H1 (cell line): ENCODE measurements around the gene SVEP1. TPM values are rescaled to one million over a fixed set of nuclear protein-coding genes. Genes with fewer than 3 reads are reported as not detected.

Source experiments
- CTCF ChIA-PET: fragments of 300-600 bp; sonication (Branson Sonifier 250); formaldehyde crosslinking; loops from one replicate; lab custom pipeline; 2021; ENCODE audit not compliant: partially characterized antibody; lab: Charles Lee
- POLR2A ChIA-PET: fragments of 300-600 bp; sonication (Branson Sonifier 250); formaldehyde crosslinking; loops from one replicate; lab custom pipeline; 2021; ENCODE audit warnings: inconsistent platforms; ENCODE audit not compliant: partially characterized antibody; lab: Charles Lee
- DNase-seq, 2 experiments: peaks; one replicate each; pipeline versions ENCODE4 v3.0.0 to v3.0.0-alpha.2; 2010 to 2022; ENCODE audit warnings: low spot score in 2 of 2, low read depth in 1 of 2, mixed read lengths in 1 of 2
- FAIRE-seq: peaks from 2 replicates; lab custom pipeline; 2011; peaks lifted over from hg19 to GRCh38; lab: Jason Lieb, UNC
- H2AFZ ChIP-seq: 2 replicates; pipeline ENCODE4 v1.8.1; 2012; ENCODE audit warnings: low read length, inconsistent platforms
- H2AK5ac ChIP-seq: 2 replicates; pipeline ENCODE4 v1.6.1; 2013; ENCODE audit warnings: low read depth, low read length
- H2BK120ac ChIP-seq: replicated peaks from 2 replicates; pipeline ENCODE3; 2013; ENCODE audit warnings: low read depth, low read length, inconsistent platforms
- H2BK12ac ChIP-seq: 2 replicates; pipeline ENCODE4 v1.6.1; 2013; ENCODE audit warnings: low read depth, low read length
- H2BK15ac ChIP-seq: 2 replicates; pipeline ENCODE4 v1.6.1; 2013; ENCODE audit warnings: low read length
- H2BK20ac ChIP-seq: 2 replicates; pipeline ENCODE4 v1.6.1; 2013; ENCODE audit warnings: low read length
- H2BK5ac ChIP-seq: 2 replicates; pipeline ENCODE4 v1.6.1; 2013; ENCODE audit warnings: low read depth, low read length
- H3K14ac ChIP-seq: 2 replicates; pipeline ENCODE4 v1.6.1; 2013; ENCODE audit warnings: inconsistent platforms; ENCODE audit not compliant: insufficient read length
- H3K18ac ChIP-seq: 2 replicates; pipeline ENCODE4 v1.6.1; 2013; ENCODE audit warnings: low read length; ENCODE audit errors: extremely low read depth
- H3K23ac ChIP-seq: 2 replicates; pipeline ENCODE4 v1.6.1; 2013; ENCODE audit warnings: inconsistent platforms; ENCODE audit not compliant: insufficient read length
- H3K23me2 ChIP-seq: 2 replicates; pipeline ENCODE4 v1.6.1; 2013; ENCODE audit warnings: low read depth, low read length
- H3K27ac ChIP-seq: 2 replicates; pipeline ENCODE4 v1.6.1; 2011; ENCODE audit warnings: low read depth, low read length, inconsistent platforms
- H3K27me3 ChIP-seq, 4 experiments: replicated peaks in 1 of 4; 1 replicate in 1 of 4; 2 replicates in 3 of 4; pipeline versions ENCODE4 v1.6.1 to v1.8.1; 2011 to 2013; ENCODE audit warnings: low read length in 3 of 4, mild to moderate bottlenecking in 3 of 4, inconsistent platforms in 2 of 4, mixed read lengths in 2 of 4, moderate library complexity in 1 of 4; ENCODE audit not compliant: control insufficient read depth in 3 of 4, insufficient read depth in 3 of 4; ENCODE audit errors: extremely low read depth in 1 of 4
- H3K36me3 ChIP-seq, 4 experiments: 2 replicates each; pipeline versions ENCODE4 v1.6.1 to v1.8.1; 2011 to 2013; ENCODE audit warnings: mild to moderate bottlenecking in 4 of 4, low read length in 3 of 4, moderate library complexity in 2 of 4, control low read depth in 1 of 4, inconsistent platforms in 1 of 4; ENCODE audit not compliant: insufficient read depth in 4 of 4, control insufficient read depth in 2 of 4
- H3K4ac ChIP-seq: replicated peaks from 2 replicates; pipeline ENCODE3; 2013; ENCODE audit warnings: low read length, low read depth, mixed read lengths, inconsistent platforms; ENCODE audit not compliant: insufficient read length
- H3K4me1 ChIP-seq, 4 experiments: replicated peaks in 1 of 4; 1 replicate in 1 of 4; 2 replicates in 3 of 4; pipeline versions ENCODE4 v1.6.1 to v1.8.1; 2011 to 2013; ENCODE audit warnings: low read length in 3 of 4, inconsistent platforms in 2 of 4, mixed read lengths in 1 of 4; ENCODE audit not compliant: insufficient read depth in 4 of 4, control insufficient read depth in 3 of 4
- H3K4me2 ChIP-seq, 2 experiments: 2 replicates each; pipeline versions ENCODE4 v1.6.1 to v1.8.1; 2011 to 2013; ENCODE audit warnings: low read depth in 2 of 2, low read length in 2 of 2, control low read depth in 1 of 2, inconsistent platforms in 1 of 2, mild to moderate bottlenecking in 1 of 2; ENCODE audit not compliant: insufficient read depth in 1 of 2
- H3K4me3 ChIP-seq, 4 experiments: fragments of 200-600, 300-600 bp in 1 of 4; sonication (generic), shearing (Covaris generic), sonication (Bioruptor Twin) in 1 of 4; 2 replicates each; pipeline versions ENCODE4 v1.5.1 to v1.8.1; 2011 to 2016; ENCODE audit warnings: low read length in 4 of 4, low read depth in 3 of 4, control low read depth in 2 of 4, inconsistent platforms in 2 of 4, mild to moderate bottlenecking in 2 of 4, mixed read lengths in 1 of 4, moderate library complexity in 1 of 4; ENCODE audit not compliant: insufficient read depth in 2 of 4; ENCODE audit errors: extremely low read depth in 1 of 4
- H3K56ac ChIP-seq: replicated peaks from 2 replicates; pipeline ENCODE3; 2013; ENCODE audit warnings: low read depth, mild to moderate bottlenecking, mixed read lengths, low read length, inconsistent platforms; ENCODE audit not compliant: insufficient read length
- H3K79me1 ChIP-seq: 2 replicates; pipeline ENCODE4 v1.6.1; 2013; ENCODE audit warnings: low read depth, low read length, control low read depth
- H3K79me2 ChIP-seq, 2 experiments: 2 replicates each; pipeline versions ENCODE4 v1.6.1 to v1.8.1; 2012 to 2013; ENCODE audit warnings: low read length in 2 of 2, mild to moderate bottlenecking in 2 of 2, inconsistent platforms in 1 of 2; ENCODE audit not compliant: insufficient read depth in 2 of 2, control insufficient read depth in 1 of 2
- H3K9ac ChIP-seq, 4 experiments: replicated peaks in 1 of 4; 1 replicate in 1 of 4; 2 replicates in 3 of 4; pipeline versions ENCODE4 v1.6.1 to v1.8.1; 2011 to 2013; ENCODE audit warnings: low read depth in 3 of 4, low read length in 3 of 4, control low read depth in 2 of 4, mild to moderate bottlenecking in 2 of 4, moderate library complexity in 2 of 4, inconsistent platforms in 1 of 4; ENCODE audit errors: extremely low read depth in 1 of 4
- H3K9me3 ChIP-seq, 2 experiments: 2 replicates each; pipeline versions ENCODE4 v1.6.1 to v1.8.1; 2012 to 2013; ENCODE audit warnings: mild to moderate bottlenecking in 2 of 2, moderate library complexity in 2 of 2, control low read depth in 1 of 2, inconsistent platforms in 1 of 2, low read depth in 1 of 2, low read length in 1 of 2, mixed read lengths in 1 of 2; ENCODE audit not compliant: insufficient read depth in 2 of 2
- H4K20me1 ChIP-seq, 2 experiments: replicated peaks in 1 of 2; 2 replicates each; pipeline versions ENCODE3 to v1.8.1; 2011 to 2013; ENCODE audit warnings: inconsistent platforms in 2 of 2, low read length in 2 of 2, mild to moderate bottlenecking in 1 of 2; ENCODE audit not compliant: insufficient read depth in 2 of 2, control insufficient read depth in 1 of 2
- H4K5ac ChIP-seq: 2 replicates; pipeline ENCODE4 v1.6.1; 2013; ENCODE audit warnings: low read length, low read depth, mixed read lengths, inconsistent platforms; ENCODE audit not compliant: insufficient read length
- H4K8ac ChIP-seq: 2 replicates; pipeline ENCODE4 v1.8.0; 2013; ENCODE audit warnings: mild to moderate bottlenecking, moderate library complexity, low read length, inconsistent platforms; ENCODE audit not compliant: insufficient read depth; ENCODE audit errors: extremely low read depth
- H4K91ac ChIP-seq: replicated peaks from 2 replicates; pipeline ENCODE3; 2013; ENCODE audit warnings: low read length, mixed read lengths, inconsistent platforms; ENCODE audit not compliant: insufficient read length
- BACH1 ChIP-seq: IDR thresholded peaks from 2 replicates; pipeline ENCODE4 v1.6.1; 2012; ENCODE audit warnings: low read length, improper control_type of control experiment
- BCL11A ChIP-seq, 2 experiments: IDR thresholded peaks; one replicate each; pipeline ENCODE4 v1.6.1; 2011; ENCODE audit warnings: low read depth in 2 of 2, low read length in 2 of 2, mild to moderate bottlenecking in 2 of 2
- CHD2 ChIP-seq: IDR thresholded peaks from 2 replicates; pipeline ENCODE4 v1.6.1; 2012; ENCODE audit warnings: low read length, improper control_type of control experiment
- FOSL1 ChIP-seq: IDR thresholded peaks from 2 replicates; pipeline ENCODE4 v1.6.1; 2011; ENCODE audit warnings: mild to moderate bottlenecking, low read depth, low read length, moderate library complexity; ENCODE audit not compliant: insufficient read depth
- GTF2F1 ChIP-seq: IDR thresholded peaks from 2 replicates; pipeline ENCODE4 v1.6.1; 2012; ENCODE audit warnings: low read depth, low read length, improper control_type of control experiment, borderline replicate concordance
- KDM1A ChIP-seq: fragments of 200-600, 300-600 bp; sonication (generic); IDR thresholded peaks from 2 replicates; pipeline ENCODE4 v1.7.1; 2016; ENCODE audit warnings: mild to moderate bottlenecking, low read length, borderline replicate concordance
- MAFK ChIP-seq: IDR thresholded peaks from 2 replicates; pipeline ENCODE4 v1.6.1; 2012; ENCODE audit warnings: low read depth, mild to moderate bottlenecking, improper control_type of control experiment, low read length
- WGBS, 2 experiments: shearing (Covaris generic) in 1 of 2; methylation state at CpG; one replicate each; pipeline versions ENCODE4 v1.1.6 to v1.1.7; 2013 to 2015; ENCODE audit warnings: low lambda C conversion rate in 2 of 2, mixed read lengths in 2 of 2, inconsistent platforms in 1 of 2, low coverage in 1 of 2, missing lambda C conversion rate in 1 of 2; ENCODE audit not compliant: insufficient replicate concordance in 2 of 2, insufficient coverage in 1 of 2, insufficient read length in 1 of 2; ENCODE audit errors: extremely low coverage in 1 of 2, missing lambda C conversion rate in 1 of 2; 5-methylcytosine and 5-hydroxymethylcytosine counted together
- polyA plus RNA-seq, 7 experiments: library from polyadenylated mRNA; depleted of rRNA in 3 of 7; stranded (reverse) in 5 of 7; unstranded in 2 of 7; fragments of >200 nt in 5 of 7; fragments of 200-250 nt in 2 of 7; gene quantifications; 1 replicate in 5 of 7; 2 replicates in 1 of 7; 4 replicates in 1 of 7; pipeline versions ENCODE4 v1.2.1 to v1.2.3, GENCODE V29; 2011 to 2013; ENCODE audit warnings: missing spikeins in 2 of 7, mixed read lengths in 2 of 7
- total RNA-seq: library from RNA; stranded (reverse); fragmentation: NEBNext Ultra II Directional; extraction: Animal tissue kit (Norgen Biotek cat#: 25700); gene quantifications from 2 replicates; pipeline ENCODE4 v1.2.1, GENCODE V29; 2021
- TF ChIP-seq, protein P1 (sequence below), 3 experiments: IDR thresholded peaks; 1 replicate in 2 of 3; 2 replicates in 1 of 3; pipeline versions ENCODE4 v1.5.1 to v1.6.1; 2011; ENCODE audit warnings: low read length in 3 of 3, mild to moderate bottlenecking in 3 of 3, inconsistent platforms in 2 of 3, low read depth in 1 of 3, moderate library complexity in 1 of 3; ENCODE audit not compliant: insufficient read depth in 1 of 3; ENCODE audit errors: control extremely low read depth in 1 of 3

The SVEP1 gene
- total and polyA plus RNA-seq, 2 of the 8 experiments (the other 6 are each of a cell fraction or from before 2014, with no cell fraction given) = 0.11 to 0.37 TPM

DNA sequence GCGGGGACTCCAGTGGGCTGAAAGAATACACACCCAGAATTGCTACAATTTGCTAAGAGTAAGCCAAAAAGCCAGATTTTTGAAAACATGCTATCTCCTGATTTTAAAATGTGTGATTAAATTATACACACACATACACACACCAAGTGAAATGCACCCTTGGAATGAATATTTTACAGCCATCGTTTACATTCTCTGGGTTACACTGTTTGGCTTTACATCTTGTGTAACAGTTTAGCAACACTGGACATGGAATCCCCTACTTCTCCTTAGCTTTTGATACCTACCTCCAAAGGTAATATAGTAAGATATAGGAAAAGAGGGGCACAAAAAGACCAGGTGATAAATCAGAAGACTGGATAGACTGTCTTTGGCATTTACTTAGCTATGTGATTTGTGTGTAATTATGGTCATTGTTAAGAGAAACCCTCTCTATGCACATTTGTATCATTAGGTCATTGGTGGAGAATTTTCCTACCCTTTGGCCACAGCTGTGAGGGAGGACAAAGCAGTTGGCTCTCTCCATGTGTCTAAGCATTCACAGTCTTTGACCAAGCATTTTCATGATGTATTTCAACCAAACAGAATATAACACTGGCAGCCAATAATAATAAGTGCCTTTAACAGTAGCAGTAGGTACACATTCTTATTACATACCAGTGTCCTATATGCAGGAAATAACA, 7.6 kb downstream of the SVEP1 start:
- Histone ChIP-seq H4K20me1 (no peaks in the 10 kb centered on the region), H3K23ac (no peak overlapping the region), H2BK120ac (no peak overlapping the region), H3K56ac (no peak overlapping the region), H3K18ac (no peak overlapping the region), H3K27ac (no peak overlapping the region), H2AFZ (no peak overlapping the region), H3K14ac (no peak overlapping the region), H3K79me2 (no peaks in the 10 kb centered on the region), H4K5ac (no peak overlapping the region), H2AK5ac (no peak overlapping the region), H2BK20ac (no peak overlapping the region), H4K91ac (no peak overlapping the region), H3K9ac (no peak overlapping the region), H2BK15ac (no peak overlapping the region), H3K36me3 (no peaks in the 10 kb centered on the region), H3K23me2 (no peaks in the 10 kb centered on the region), H3K27me3 (no peaks in the 10 kb centered on the region), H3K4ac (no peak overlapping the region), H3K4me3 (no peak overlapping the region), H3K4me2 (no peak overlapping the region), H2BK12ac (no peak overlapping the region), H3K9me3 (no peaks in the 10 kb centered on the region), H3K79me1 (no peaks in the 10 kb centered on the region), H4K8ac (no peak overlapping the region), H3K4me1 (no peaks in the 10 kb centered on the region), H2BK5ac (no peak overlapping the region)
- DNase-seq = no peak
- ChIA-PET POLR2A (interaction anchor here (1.1 kb wide), 1 partner anchor 275 kb away, joined by 3 read pairs; no protein-coding TSS in a partner anchor), CTCF (interaction anchor here (1.3 to 1.4 kb wide), 2 partner anchors 10 to 52 kb away, joined by 4 read pairs; no protein-coding TSS in a partner anchor)
- TF ChIP-seq CHD2 (no peak), MAFK (no peak), GTF2F1 (no peak), FOSL1 (no peak), KDM1A (no peak), BCL11A (IDR thresholded peaks at IDR 0.05; ENCODE audit: low read depth in 2 of 2, low read length in 2 of 2) (no peak), BACH1 (no peak)
- TF ChIP-seq, protein P1, sequence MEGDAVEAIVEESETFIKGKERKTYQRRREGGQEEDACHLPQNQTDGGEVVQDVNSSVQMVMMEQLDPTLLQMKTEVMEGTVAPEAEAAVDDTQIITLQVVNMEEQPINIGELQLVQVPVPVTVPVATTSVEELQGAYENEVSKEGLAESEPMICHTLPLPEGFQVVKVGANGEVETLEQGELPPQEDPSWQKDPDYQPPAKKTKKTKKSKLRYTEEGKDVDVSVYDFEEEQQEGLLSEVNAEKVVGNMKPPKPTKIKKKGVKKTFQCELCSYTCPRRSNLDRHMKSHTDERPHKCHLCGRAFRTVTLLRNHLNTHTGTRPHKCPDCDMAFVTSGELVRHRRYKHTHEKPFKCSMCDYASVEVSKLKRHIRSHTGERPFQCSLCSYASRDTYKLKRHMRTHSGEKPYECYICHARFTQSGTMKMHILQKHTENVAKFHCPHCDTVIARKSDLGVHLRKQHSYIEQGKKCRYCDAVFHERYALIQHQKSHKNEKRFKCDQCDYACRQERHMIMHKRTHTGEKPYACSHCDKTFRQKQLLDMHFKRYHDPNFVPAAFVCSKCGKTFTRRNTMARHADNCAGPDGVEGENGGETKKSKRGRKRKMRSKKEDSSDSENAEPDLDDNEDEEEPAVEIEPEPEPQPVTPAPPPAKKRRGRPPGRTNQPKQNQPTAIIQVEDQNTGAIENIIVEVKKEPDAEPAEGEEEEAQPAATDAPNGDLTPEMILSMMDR (IDR thresholded peaks at IDR 0.05; ENCODE audit: control extremely low read depth in 1 of 3, insufficient read depth in 1 of 3, low read depth in 1 of 3, low read length in 3 of 3) = no peak
- FAIRE-seq = no peak
- 91% methylated on average over 2 of the region's 2 CpGs; no CpG with 5 or more reads in 1 of the 2 experiments for WGBS, 2 experiments
